CD4-positive, alpha-beta T cell treated with Interleukin-4 for 1 hour (primary cell): Measurements from ENCODE around the gene KRIT1.

ENCODE experiments used
- DNase-seq, 2 donors: peaks; one replicate each; pipeline ENCODE4 v3.0.0-alpha.2; 2020 to 2022

The KRIT1 gene

DNA sequence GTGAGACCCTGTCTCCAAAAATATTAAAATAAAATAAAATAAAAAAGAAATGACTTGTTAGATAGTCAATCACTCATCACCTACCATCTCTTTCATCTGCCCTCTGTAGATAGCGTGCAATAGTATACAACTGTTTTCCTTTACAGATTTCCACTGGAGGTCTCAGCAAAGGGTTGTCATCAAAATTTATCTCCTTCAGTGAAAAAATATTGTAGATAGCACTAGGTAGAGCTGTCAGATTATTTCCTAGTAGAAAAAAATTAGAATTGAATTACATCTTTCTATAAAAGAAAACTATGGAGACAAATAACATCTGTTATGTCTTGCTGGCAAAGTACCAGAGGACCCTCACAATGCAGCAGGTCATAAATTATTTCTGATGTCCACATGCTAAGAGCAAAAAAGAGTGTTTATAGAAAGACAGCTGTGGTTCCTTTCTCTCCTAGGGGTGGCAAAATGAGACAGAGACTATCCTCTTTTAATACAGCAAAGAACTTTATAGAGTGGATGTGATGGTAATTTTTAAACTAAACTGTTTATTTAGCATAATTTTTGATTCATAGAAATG is 95.2 kb downstream of the KRIT1 start:
- no peak for DNase-seq

DNA sequence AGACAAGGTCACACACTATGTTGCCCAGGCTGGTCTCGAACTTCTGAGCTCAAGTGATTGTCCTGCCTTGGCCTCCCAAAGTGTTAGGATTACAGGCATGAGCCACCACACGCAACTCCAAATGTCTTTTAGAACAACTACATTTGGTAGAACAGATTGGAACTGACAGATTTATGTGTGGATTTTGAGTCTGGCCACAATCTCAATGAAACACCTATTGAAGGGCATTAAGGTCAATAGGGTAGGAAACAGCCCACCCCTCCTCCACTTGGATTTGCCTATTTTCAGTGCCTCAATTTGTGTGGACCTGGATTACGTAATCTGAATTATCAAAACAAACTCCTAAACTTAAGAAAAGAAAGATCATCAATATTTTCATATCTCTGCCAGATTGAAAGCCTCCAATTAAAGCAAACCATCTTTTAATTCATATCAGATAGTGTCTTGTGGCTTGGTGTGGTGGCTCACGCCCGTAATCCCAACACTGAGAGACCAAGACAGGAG is 95.9 kb downstream of the KRIT1 start:
- no peak for DNase-seq
